Keratinocyte (primary cell): Measurements from ENCODE around the gene FOXRED2. TPM values are rescaled to one million over a fixed set of nuclear protein-coding genes. Genes with fewer than 3 reads are reported as not detected.

Experiments
- DNase-seq: peaks from one replicate; pipeline ENCODE4 v3.0.0-alpha.2; 2011; ENCODE audit warnings: low read depth, missing footprints, low spot score
- FAIRE-seq: peaks from 2 replicates; lab custom pipeline; 2011; peaks lifted over from hg19 to GRCh38; lab: Jason Lieb, UNC
- H2AFZ ChIP-seq: 2 replicates; pipeline ENCODE4 v1.6.0; 2012; ENCODE audit warnings: low read length, control low read depth, inconsistent platforms; ENCODE audit not compliant: control insufficient read depth
- H3K27ac ChIP-seq: 2 replicates; pipeline ENCODE4 v1.5.1; 2011; ENCODE audit warnings: low read length; ENCODE audit not compliant: control insufficient read depth, insufficient read depth
- H3K27me3 ChIP-seq: 3 replicates; pipeline ENCODE4 v1.6.0; 2011; ENCODE audit warnings: low read length; ENCODE audit not compliant: control insufficient read depth, insufficient read depth; ENCODE audit errors: extremely low read depth
- H3K36me3 ChIP-seq, 2 experiments: 2 replicates in 1 of 2; 3 replicates in 1 of 2; pipeline ENCODE4 v1.5.1; 2011; ENCODE audit warnings: low read length in 2 of 2, mild to moderate bottlenecking in 1 of 2; ENCODE audit not compliant: control insufficient read depth in 2 of 2, insufficient read depth in 2 of 2; ENCODE audit errors: extremely low read depth in 1 of 2
- H3K4me1 ChIP-seq: 3 replicates; pipeline ENCODE4 v1.5.1; 2011; ENCODE audit warnings: low read length; ENCODE audit not compliant: control insufficient read depth, insufficient read depth; ENCODE audit errors: extremely low read depth
- H3K4me2 ChIP-seq: 3 replicates; pipeline ENCODE4 v1.6.0; 2011; ENCODE audit warnings: low read depth, low read length; ENCODE audit not compliant: control insufficient read depth, insufficient read depth; ENCODE audit errors: extremely low read depth
- H3K4me3 ChIP-seq, 3 experiments: fragments of 200-600 bp in 1 of 3; sonication (generic) in 1 of 3; 2 replicates in 2 of 3; 3 replicates in 1 of 3; pipeline ENCODE4 v1.5.1; 2011 to 2016; ENCODE audit warnings: low read length in 3 of 3, mild to moderate bottlenecking in 3 of 3, control low read depth in 2 of 3, inconsistent platforms in 1 of 3, low read depth in 1 of 3, mixed read lengths in 1 of 3, mixed run types in 1 of 3, moderate library complexity in 1 of 3; ENCODE audit not compliant: control insufficient read depth in 2 of 3, insufficient read depth in 2 of 3; ENCODE audit errors: extremely low read depth in 1 of 3
- H3K79me2 ChIP-seq: 2 replicates; pipeline ENCODE4 v1.6.0; 2012; ENCODE audit warnings: low read length; ENCODE audit not compliant: control insufficient read depth, insufficient read depth
- H3K9ac ChIP-seq: 3 replicates; pipeline ENCODE4 v1.6.0; 2011; ENCODE audit warnings: low read length; ENCODE audit not compliant: control insufficient read depth, insufficient read depth; ENCODE audit errors: extremely low read depth
- H3K9me1 ChIP-seq: 3 replicates; pipeline ENCODE4 v1.6.0; 2011; ENCODE audit warnings: low read length; ENCODE audit not compliant: control insufficient read depth, insufficient read depth; ENCODE audit errors: extremely low read depth
- H3K9me3 ChIP-seq: 2 replicates; pipeline ENCODE4 v1.5.1; 2012; ENCODE audit warnings: low read depth, low read length; ENCODE audit not compliant: control insufficient read depth
- H4K20me1 ChIP-seq: 3 replicates; pipeline ENCODE4 v1.6.0; 2011; ENCODE audit warnings: low read length; ENCODE audit not compliant: control insufficient read depth, insufficient read depth; ENCODE audit errors: extremely low read depth
- EZH2 ChIP-seq: IDR thresholded peaks from one replicate; pipeline ENCODE4 v1.6.1; 2012; ENCODE audit warnings: inconsistent platforms, mild to moderate bottlenecking, low read length, moderate library complexity
- dilution Hi-C: fragments of 300-500 bp; cut with MboI; formaldehyde crosslinking; loops from one replicate; pipeline ENCODE4 v1.7.0; 2020; ENCODE audit warnings: low sequenced_read_pairs; ENCODE audit not compliant: extremely low pct_ligation_motif_present
- polyA plus RNA-seq, 5 experiments: library from polyadenylated mRNA; depleted of rRNA in 3 of 5; stranded (reverse) in 3 of 5; stranded (forward) in 1 of 5; unstranded in 1 of 5; fragments of >200 nt; gene quantifications; 1 replicate in 1 of 5; 2 replicates in 3 of 5; 3 replicates in 1 of 5; pipeline versions ENCODE4 v1.2.1 to v1.2.3, GENCODE V29; 2011 to 2012; ENCODE audit warnings: missing spikeins in 2 of 5, low read depth in 1 of 5, low replicate concordance in 1 of 5
- TF ChIP-seq, protein P1 (sequence below), 3 experiments: IDR thresholded peaks in 1 of 3; conservative IDR thresholded peaks in 1 of 3; optimal IDR thresholded peaks in 1 of 3; 2 replicates in 2 of 3; 3 replicates in 1 of 3; pipeline versions ENCODE3 to v1.5.1; 2011; ENCODE audit warnings: low read length in 3 of 3, mild to moderate bottlenecking in 3 of 3, moderate library complexity in 2 of 3, control low read depth in 1 of 3, inconsistent platforms in 1 of 3; ENCODE audit not compliant: insufficient read depth in 2 of 3; ENCODE audit errors: extremely low read depth in 1 of 3

FOXRED2 gene
- polyA plus RNA-seq, 1 donor (not counting 4 experiments of a cell fraction or from before 2014, with no cell fraction given): 0.71 TPM

DNA sequence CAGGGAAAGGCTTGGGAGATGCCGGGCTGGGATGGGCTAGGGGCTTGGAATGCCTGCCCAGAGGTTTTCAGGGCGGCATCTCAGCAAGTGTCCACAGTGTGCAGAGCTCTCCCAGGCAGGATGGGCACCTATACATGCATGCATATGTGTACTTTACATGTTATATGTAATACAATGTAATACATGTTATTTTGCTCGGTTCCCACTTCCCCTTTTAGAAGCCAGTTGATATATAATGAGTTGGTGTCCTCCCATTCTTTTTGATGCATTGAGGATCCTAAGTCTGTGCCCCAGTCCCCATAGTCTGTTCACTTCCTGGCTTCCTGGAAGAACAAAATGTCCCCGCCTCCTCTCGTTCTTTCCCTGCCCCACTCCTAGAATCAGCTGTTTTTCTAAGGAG is 42.2 kb upstream of the FOXRED2 start:
- peaks cover 17% of the 10 kb centered on the region for H3K4me1 ChIP-seq
- no peaks in the 10 kb centered on the region for H3K79me2 ChIP-seq
- DNase-seq (no peak), FAIRE-seq (no peak)
- dilution Hi-C loops: no loop called here
- H3K9ac ChIP-seq: no peak overlapping the region
- no peaks in the 10 kb centered on the region for H3K9me3 ChIP-seq
- H3K27me3 ChIP-seq: peaks cover 15% of the 10 kb centered on the region
- no peak overlapping the region for H3K4me2 ChIP-seq
- no peaks in the 10 kb centered on the region for H3K9me1 ChIP-seq
- H4K20me1 ChIP-seq: no peaks in the 10 kb centered on the region
- H3K4me3 ChIP-seq: no peak overlapping the region
- no peak overlapping the region for H3K27ac ChIP-seq
- no peak overlapping the region for H2AFZ ChIP-seq
- H3K36me3 ChIP-seq: no peaks in the 10 kb centered on the region
- TF ChIP-seq, protein P1, sequence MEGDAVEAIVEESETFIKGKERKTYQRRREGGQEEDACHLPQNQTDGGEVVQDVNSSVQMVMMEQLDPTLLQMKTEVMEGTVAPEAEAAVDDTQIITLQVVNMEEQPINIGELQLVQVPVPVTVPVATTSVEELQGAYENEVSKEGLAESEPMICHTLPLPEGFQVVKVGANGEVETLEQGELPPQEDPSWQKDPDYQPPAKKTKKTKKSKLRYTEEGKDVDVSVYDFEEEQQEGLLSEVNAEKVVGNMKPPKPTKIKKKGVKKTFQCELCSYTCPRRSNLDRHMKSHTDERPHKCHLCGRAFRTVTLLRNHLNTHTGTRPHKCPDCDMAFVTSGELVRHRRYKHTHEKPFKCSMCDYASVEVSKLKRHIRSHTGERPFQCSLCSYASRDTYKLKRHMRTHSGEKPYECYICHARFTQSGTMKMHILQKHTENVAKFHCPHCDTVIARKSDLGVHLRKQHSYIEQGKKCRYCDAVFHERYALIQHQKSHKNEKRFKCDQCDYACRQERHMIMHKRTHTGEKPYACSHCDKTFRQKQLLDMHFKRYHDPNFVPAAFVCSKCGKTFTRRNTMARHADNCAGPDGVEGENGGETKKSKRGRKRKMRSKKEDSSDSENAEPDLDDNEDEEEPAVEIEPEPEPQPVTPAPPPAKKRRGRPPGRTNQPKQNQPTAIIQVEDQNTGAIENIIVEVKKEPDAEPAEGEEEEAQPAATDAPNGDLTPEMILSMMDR (optimal IDR thresholded peaks at IDR 0.05 in 1 of 3, IDR thresholded peaks at IDR 0.05 in 1 of 3, conservative IDR thresholded peaks at IDR 0.05 in 1 of 3; ENCODE audit: extremely low read depth in 1 of 3, insufficient read depth in 2 of 3, low read length in 3 of 3): no peak
- no peak for TF ChIP-seq EZH2

DNA sequence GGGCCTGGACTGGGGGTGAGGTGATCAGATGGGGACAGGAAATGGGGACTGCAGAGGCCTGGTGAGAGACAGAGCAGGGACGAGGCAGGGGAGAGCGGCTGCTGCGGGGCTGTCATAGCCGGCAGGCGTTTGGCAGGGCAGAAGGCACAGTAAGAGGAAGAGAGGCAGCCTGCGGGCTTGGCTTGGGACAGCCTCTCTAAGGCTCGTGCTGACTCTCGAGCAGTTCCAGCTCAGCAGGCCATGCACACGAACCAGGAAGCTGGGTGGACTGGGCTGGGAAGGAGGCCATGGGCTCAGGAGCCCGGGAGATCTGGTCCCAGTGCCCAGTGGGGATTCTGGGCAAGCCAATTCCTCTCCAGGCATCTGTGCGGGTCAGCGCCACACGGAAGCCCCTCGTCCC is 41.8 kb upstream of the FOXRED2 start:
- no peak overlapping the region for H3K4me3 ChIP-seq
- dilution Hi-C loops: no loop called here
- DNase-seq (no peak), FAIRE-seq (no peak)
- H3K9ac ChIP-seq: no peak overlapping the region
- no peaks in the 10 kb centered on the region for H3K9me3 ChIP-seq
- H3K4me1 ChIP-seq: peaks cover 17% of the 10 kb centered on the region
- TF ChIP-seq, protein P1 (optimal IDR thresholded peaks at IDR 0.05 in 1 of 3, IDR thresholded peaks at IDR 0.05 in 1 of 3, conservative IDR thresholded peaks at IDR 0.05 in 1 of 3; ENCODE audit: extremely low read depth in 1 of 3, insufficient read depth in 2 of 3, low read length in 3 of 3): no peak
- no peak for TF ChIP-seq EZH2
- no peak overlapping the region for H3K27ac ChIP-seq
- no peaks in the 10 kb centered on the region for H4K20me1 ChIP-seq
- no peaks in the 10 kb centered on the region for H3K36me3 ChIP-seq
- H3K4me2 ChIP-seq: no peak overlapping the region
- H3K9me1 ChIP-seq: no peaks in the 10 kb centered on the region
- peak overlapping the region; percentile 48 for H2AFZ ChIP-seq
- H3K79me2 ChIP-seq: no peaks in the 10 kb centered on the region
- peaks cover 15% of the 10 kb centered on the region for H3K27me3 ChIP-seq
